IPS DF 6.9 (cell line): ENCODE measurements around the gene UBE3B.

Source experiments
- DNase-seq: peaks from one replicate; pipeline ENCODE4 v3.0.0-alpha.2; 2013; ENCODE audit warnings: low read depth, low spot score
- H3K27ac ChIP-seq: one replicate; pipeline ENCODE4 v1.5.1; 2013; ENCODE audit warnings: low read length, control low read depth
- H3K27me3 ChIP-seq: 2 replicates; pipeline ENCODE4 v1.6.1; 2013; ENCODE audit warnings: mild to moderate bottlenecking, low read length; ENCODE audit not compliant: control insufficient read depth, insufficient read depth
- H3K36me3 ChIP-seq: 2 replicates; pipeline ENCODE4 v1.6.1; 2013; ENCODE audit warnings: low read length; ENCODE audit not compliant: control insufficient read depth, insufficient read depth
- H3K4me1 ChIP-seq: 2 replicates; pipeline ENCODE4 v1.6.1; 2013; ENCODE audit warnings: low read length; ENCODE audit not compliant: control insufficient read depth, insufficient read depth
- H3K4me3 ChIP-seq: 2 replicates; pipeline ENCODE4 v1.5.1; 2013; ENCODE audit warnings: mild to moderate bottlenecking, low read length
- H3K9me3 ChIP-seq: 2 replicates; pipeline ENCODE4 v1.6.1; 2013; ENCODE audit warnings: low read length, inconsistent platforms; ENCODE audit not compliant: control insufficient read depth, insufficient read depth
- WGBS: extraction: QIAGEN DNeasy Blood & Tissue Kit; methylation state at CpG from one replicate; pipeline ENCODE4 v1.1.7; 2013; ENCODE audit warnings: mixed read lengths, missing lambda C conversion rate; ENCODE audit not compliant: insufficient read length, insufficient coverage; 5-methylcytosine and 5-hydroxymethylcytosine counted together

The UBE3B gene

DNA sequence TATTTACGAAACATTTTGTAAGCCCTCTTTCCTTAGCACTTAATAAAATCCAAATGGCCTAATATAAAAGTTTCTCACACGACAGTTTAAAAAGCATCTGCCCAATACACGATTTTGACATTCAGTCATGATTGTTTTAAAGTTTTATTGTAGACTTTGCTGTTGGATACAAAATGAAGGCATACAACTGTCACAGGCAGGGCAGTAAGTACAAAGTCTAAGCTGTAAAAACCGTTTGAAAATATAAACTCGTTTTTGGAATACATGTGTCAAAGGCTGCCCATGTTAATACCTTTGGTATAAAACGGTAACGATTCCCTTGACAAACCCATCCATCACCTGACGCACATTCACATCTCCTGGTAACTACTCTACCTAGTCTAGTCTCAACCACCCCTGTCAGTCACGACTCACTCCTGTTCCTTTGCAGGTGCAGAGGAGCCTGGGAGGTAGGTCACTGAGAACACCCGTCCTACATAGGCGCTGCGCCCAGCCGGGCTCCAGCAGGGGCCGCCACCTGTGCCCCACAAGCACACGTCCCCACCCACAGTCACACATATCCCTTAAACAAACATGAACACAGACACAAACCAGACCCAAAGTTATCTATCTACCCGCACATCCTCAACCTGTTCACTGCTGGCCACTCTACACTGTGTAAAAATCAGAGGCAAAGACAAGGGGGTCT, 27.4 kb upstream of the UBE3B start:
- Histone ChIP-seq H3K36me3 (peaks cover 20% of the 10 kb centered on the region), H3K27me3 (no peaks in the 10 kb centered on the region), H3K4me1 (no peaks in the 10 kb centered on the region), H3K9me3 (no peaks in the 10 kb centered on the region), H3K27ac (no peak overlapping the region), H3K4me3 (no peak overlapping the region)
- WGBS: no CpG with 5 or more reads among the region's 16 CpGs
- no peak for DNase-seq

DNA sequence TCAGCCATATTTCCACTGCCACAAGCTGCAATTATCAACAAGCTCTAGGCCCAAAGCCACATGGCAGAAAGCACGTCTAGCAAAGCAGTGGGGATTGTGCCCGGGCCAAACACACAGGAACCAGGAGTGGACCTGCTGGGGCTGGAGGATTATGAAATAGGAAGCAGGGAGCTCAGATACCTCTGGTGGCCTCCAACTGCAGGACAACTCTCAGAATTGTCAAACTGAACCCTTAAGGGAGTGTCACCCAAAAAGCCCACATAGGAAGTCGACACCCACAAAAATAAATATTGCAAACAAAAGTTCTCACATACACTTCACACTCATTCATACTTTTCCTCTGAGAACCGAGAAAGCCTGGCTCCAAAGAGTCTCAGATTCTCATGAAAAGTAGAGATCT, 26.5 kb upstream of the UBE3B start:
- Histone ChIP-seq H3K9me3 (no peaks in the 10 kb centered on the region), H3K4me3 (no peak overlapping the region), H3K27ac (no peak overlapping the region), H3K36me3 (peaks cover 25% of the 10 kb centered on the region), H3K27me3 (no peaks in the 10 kb centered on the region), H3K4me1 (no peaks in the 10 kb centered on the region)
- WGBS: no CpG with 5 or more reads among the region's 4 CpGs
- no peak for DNase-seq

DNA sequence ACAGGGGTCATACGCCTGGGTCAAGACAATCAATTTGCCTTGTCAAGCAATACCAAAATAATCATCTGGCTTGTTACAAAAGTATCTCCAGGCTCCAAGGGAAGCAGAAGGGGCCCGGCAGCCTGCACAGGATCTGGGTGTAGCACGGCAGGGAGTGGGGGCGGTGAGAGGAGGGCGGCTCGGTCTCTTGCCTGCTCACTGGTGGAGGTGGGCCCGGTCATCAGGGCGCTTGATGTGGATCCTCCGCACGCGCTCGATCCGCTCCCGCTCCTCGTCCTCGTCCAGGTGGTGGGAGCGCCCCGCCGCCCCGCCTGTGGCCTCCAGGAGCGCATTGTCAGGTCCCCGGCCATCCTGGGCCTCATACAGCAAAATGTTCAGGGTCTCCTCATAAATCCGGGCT, 26.0 kb upstream of the UBE3B start:
- DNase-seq: no peak
- no peak overlapping the region for H3K27ac ChIP-seq
- no peaks in the 10 kb centered on the region for H3K9me3 ChIP-seq
- H3K4me1 ChIP-seq: no peaks in the 10 kb centered on the region
- H3K36me3 ChIP-seq: peaks cover 28% of the 10 kb centered on the region
- H3K27me3 ChIP-seq: no peaks in the 10 kb centered on the region
- no peak overlapping the region for H3K4me3 ChIP-seq
- WGBS: no CpG with 5 or more reads among the region's 23 CpGs

DNA sequence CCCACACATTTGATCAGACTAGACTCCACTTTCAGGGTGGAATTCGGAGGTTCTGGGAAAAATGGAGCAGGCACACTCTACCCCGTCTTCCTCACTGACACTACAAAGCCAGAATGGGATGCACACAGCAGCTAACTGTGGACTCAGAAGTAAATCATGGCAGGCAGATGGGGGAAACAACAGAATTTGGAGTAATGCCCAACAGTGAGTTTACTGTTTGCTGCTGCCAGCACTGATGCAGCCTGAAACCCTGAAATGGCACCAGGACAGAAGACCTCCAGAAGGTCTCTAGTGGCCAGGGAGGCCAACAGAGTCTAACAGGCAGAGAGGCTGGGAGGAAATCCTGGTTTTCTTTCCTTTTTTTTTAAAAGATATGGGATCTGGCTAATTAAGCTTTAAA, 24.9 kb upstream of the UBE3B start:
- H3K36me3 ChIP-seq: peaks cover 32% of the 10 kb centered on the region
- WGBS: no CpG with 5 or more reads among the region's 2 CpGs
- peaks cover 2% of the 10 kb centered on the region; the same call in 1 of the 2 replicates for H3K4me1 ChIP-seq
- H3K9me3 ChIP-seq: no peaks in the 10 kb centered on the region
- DNase-seq: no peak
- H3K4me3 ChIP-seq: no peak overlapping the region
- no peaks in the 10 kb centered on the region for H3K27me3 ChIP-seq
- no peak overlapping the region for H3K27ac ChIP-seq

DNA sequence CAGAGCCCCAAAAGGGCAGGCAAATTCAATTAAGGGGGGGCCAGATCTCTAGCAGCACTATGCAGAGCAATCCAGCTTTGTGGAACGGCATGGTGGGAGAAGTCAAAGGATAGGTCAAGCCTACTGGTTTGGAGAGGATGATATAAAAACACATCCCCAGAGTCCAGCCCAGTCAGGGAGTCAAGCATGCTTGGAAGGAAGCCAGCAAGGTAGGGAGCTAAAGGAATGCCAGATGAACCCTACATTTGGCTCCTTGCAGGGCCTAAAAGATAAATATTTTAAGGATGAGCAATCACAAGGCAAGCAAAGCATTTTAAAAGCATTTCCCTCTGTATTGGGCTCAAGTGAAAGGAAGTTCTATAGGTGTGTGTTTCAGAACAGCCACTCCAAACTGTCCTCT, 21.7 kb upstream of the UBE3B start:
- Histone ChIP-seq H3K27ac (no peak overlapping the region), H3K4me1 (peaks cover 12% of the 10 kb centered on the region), H3K4me3 (no peak overlapping the region), H3K36me3 (peaks cover 30% of the 10 kb centered on the region), H3K27me3 (no peaks in the 10 kb centered on the region), H3K9me3 (no peaks in the 10 kb centered on the region)
- DNase-seq: no peak
- WGBS: no CpG with 5 or more reads among the region's 1 CpG

DNA sequence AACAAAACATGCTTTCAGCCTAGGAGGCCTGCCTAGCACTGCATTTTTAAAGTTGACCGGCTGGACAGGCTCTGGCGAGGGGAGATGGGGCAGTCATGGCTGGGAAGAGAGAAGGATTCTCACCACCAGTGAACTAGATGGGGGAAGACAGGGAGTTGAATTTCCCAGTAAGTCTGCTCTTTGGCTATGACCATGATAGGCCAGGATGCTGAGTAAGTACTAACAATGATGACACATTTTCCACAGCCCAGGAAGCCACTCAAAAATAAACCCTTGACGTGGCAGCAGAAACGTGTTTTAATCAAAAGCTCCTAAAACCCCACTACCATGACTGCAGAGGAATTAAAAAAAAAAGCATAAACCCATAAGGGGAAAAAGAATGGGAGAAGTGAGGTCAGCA, 19.3 kb upstream of the UBE3B start:
- no CpG with 5 or more reads among the region's 4 CpGs for WGBS
- peaks cover 26% of the 10 kb centered on the region; the same call in 1 of the 2 replicates for H3K36me3 ChIP-seq
- no peaks in the 10 kb centered on the region for H3K9me3 ChIP-seq
- no peak overlapping the region for H3K4me3 ChIP-seq
- peak overlapping the region; percentile 61 for H3K27ac ChIP-seq
- H3K27me3 ChIP-seq: no peaks in the 10 kb centered on the region
- H3K4me1 ChIP-seq: peaks cover 20% of the 10 kb centered on the region
- no peak for DNase-seq

DNA sequence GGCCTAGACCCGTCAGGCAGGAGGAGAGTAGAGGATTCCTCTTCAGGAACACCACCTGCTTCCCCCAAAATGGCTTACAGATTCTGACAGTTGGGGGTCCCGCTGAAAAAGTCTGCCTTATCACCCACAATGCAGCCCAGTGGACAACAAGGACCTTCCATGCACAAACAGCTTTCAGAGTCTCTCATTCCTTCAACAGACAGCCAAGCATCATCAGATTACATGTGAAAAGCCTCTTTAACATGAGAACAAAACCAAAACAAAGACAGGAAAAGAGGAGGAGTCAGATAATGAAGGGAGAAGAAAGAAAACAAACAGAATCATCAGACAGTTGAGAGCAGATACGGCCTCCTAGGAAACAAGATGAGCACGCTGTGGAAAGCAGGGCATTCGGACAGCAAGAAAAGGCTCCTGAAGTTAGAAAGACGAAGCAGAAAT, 18.6 kb upstream of the UBE3B start:
- Histone ChIP-seq H3K4me3 (no peak overlapping the region), H3K27ac (peak overlapping the region; percentile 61), H3K36me3 (peaks cover 20% of the 10 kb centered on the region; the same call in 1 of the 2 replicates), H3K4me1 (peaks cover 25% of the 10 kb centered on the region), H3K9me3 (no peaks in the 10 kb centered on the region), H3K27me3 (no peaks in the 10 kb centered on the region)
- no CpG with 5 or more reads among the region's 6 CpGs for WGBS
- DNase-seq: no peak

DNA sequence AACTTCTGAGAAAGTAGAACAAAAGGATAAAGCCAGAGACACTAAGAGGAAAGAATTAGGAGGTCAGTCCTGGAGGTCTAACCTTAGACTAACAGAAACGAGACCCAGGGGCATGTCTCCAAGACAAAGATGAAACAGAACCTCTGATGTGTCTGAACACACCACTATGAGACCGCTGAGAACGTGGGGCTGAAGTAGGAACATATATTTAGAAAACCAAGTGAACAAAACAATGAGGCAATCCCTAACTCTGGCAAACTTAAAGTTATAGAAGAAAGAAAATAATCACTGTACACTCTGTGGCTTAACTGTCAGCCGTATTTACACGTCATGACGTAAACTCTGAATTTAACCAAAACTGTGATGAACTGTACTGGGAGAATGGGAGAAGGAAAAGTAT, 18.2 kb upstream of the UBE3B start:
- no CpG with 5 or more reads among the region's 6 CpGs for WGBS
- DNase-seq: no peak
- Histone ChIP-seq H3K27me3 (no peaks in the 10 kb centered on the region), H3K9me3 (no peaks in the 10 kb centered on the region), H3K27ac (no peak overlapping the region), H3K4me3 (no peak overlapping the region), H3K36me3 (peaks cover 18% of the 10 kb centered on the region; the same call in 1 of the 2 replicates), H3K4me1 (peaks cover 25% of the 10 kb centered on the region)

DNA sequence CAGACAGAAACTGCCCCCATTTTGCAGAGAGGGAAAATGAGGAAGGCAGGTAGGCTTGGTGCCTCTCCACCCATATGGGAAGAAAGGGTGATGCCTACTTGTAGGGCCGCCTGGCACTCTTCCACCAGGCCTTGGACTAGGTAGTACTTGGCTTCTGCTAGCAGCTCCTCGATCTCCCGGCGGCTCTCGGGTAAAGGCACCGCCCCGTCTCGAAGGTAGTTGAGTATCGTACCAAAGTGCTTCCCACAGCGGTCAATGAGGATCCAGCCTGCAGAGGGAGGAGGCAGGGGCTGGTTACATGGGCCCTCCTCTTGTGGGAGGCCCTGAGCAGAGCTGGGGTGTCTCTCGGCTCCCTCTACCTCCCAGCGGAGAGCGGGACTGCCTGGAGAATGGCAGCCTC, 16.9 kb upstream of the UBE3B start:
- peaks cover 12% of the 10 kb centered on the region; the same call in 1 of the 2 replicates for H3K36me3 ChIP-seq
- peaks cover 25% of the 10 kb centered on the region for H3K4me1 ChIP-seq
- no peak overlapping the region for H3K4me3 ChIP-seq
- H3K27me3 ChIP-seq: no peaks in the 10 kb centered on the region
- WGBS: no CpG with 5 or more reads among the region's 13 CpGs
- no peaks in the 10 kb centered on the region for H3K9me3 ChIP-seq
- no peak for DNase-seq
- H3K27ac ChIP-seq: no peak overlapping the region

DNA sequence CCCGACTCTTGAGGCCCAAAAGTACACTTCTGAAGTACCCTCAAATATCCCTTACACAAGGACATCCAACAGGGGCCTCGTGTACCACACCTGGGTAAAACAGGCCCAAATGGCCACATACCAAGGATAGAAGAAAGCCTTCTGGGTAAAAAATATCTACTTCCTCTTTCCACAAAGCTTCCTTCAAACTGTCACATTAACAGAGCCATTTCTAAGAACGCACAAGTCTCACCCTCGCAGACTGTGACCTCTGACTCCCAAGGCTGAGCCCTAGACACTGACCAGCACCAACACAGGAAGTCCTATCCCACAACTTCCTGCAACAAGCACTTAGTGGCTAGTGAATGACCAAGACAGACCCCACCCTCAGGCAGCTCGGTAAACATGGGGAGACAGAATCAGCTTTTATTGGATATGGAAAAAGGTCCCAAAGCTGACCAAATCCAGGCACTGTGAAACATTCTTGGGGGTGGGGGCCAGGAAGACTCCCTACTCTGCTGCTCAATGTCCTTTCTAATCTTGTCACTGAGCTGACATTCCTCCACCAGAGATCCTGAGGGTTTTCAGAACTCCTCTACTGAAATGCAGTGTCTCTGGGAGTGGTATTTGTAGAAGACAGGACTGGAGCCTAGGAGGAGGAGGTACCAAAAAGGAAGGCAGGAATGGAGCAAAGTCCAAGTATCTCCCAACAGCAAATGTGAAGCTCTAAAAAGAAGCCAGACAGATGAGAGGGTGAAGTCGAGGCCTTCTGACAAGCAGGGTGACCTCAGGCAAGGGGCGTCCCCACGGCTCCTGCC, 16.2 kb upstream of the UBE3B start:
- no peak for DNase-seq
- no peaks in the 10 kb centered on the region for H3K9me3 ChIP-seq
- H3K4me1 ChIP-seq: peaks cover 25% of the 10 kb centered on the region
- peaks cover 8% of the 10 kb centered on the region; the same call in 1 of the 2 replicates for H3K36me3 ChIP-seq
- H3K4me3 ChIP-seq: no peak overlapping the region
- H3K27ac ChIP-seq: no peak overlapping the region
- WGBS: no CpG with 5 or more reads among the region's 8 CpGs
- H3K27me3 ChIP-seq: no peaks in the 10 kb centered on the region
